ENCODE measurements around the gene PLXDC2. TPM values are rescaled to one million over a fixed set of nuclear protein-coding genes. Genes with fewer than 3 reads are reported as not detected.

PLXDC2 gene
- total RNA-seq, 1 donor from 2014 or later = 79.2 TPM

DNA sequence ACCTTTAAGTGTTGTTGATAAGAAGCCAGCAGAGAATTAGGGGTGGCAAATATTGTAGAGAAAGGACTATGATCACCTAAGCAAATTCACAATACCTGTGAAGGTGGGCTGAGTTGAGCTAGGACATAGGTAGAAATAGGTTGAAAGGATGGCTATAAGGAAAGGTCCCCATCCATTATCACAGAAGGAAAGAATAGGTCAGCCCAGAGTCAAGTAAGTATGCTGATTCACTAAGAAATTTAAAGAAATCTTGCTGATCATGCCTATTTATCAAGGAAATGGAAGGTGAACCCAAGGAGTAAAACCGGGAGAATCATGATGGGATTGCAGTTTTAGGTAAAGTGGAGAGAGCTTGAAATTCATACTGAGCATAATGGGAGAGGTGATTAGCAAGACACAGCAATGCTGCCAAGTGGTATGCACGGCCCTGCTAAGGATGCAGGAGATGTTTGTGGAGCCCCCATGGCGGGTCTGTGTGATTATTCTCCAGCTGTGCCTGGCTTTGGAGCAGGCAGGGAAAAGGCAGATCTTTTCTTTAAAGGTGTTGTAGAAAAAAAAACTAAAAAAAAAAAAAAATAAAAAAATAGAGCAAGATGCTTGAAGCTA lies 399.4 kb downstream of the PLXDC2 start:
- Mint-ChIP-seq H3K4me3 (no peak overlapping the region), H3K27ac (peak overlapping the region; percentile 58), H3K4me1 (ENCODE audit: unreplicated experiment) (peaks cover 9% of the 10 kb centered on the region), H3K36me3 (peaks cover 21% of the 10 kb centered on the region), H3K9me3 (no peaks in the 10 kb centered on the region), H3K27me3 (no peaks in the 10 kb centered on the region)
- no peak for DNase-seq (ENCODE audit: extremely low spot score, unreplicated experiment)
- TF ChIP-seq CTCF (conservative IDR thresholded peaks at IDR 0.05) = no peak

DNA sequence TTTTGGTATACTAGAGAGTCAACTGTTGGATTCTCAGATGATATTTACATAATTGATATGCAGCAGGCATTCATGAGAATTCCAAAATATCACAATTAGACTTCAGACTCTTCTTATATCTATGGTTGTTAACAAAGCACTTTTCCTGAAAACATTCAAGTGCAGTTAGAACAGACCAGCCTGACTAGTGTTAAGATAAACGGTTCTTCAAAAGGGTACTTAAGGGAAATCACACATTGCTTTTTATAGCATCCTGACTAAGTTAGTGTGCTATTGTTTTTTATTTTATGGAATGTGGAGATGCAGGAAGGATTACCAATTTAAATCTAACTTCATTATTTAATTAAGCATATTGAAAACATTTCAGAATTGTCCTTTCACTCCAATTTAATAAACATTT lies 405.1 kb downstream of the PLXDC2 start:
- H3K27me3 Mint-ChIP-seq = no peaks in the 10 kb centered on the region
- peaks cover 13% of the 10 kb centered on the region for H3K4me1 Mint-ChIP-seq (ENCODE audit: unreplicated experiment)
- no peak for DNase-seq (ENCODE audit: extremely low spot score, unreplicated experiment)
- peaks cover 12% of the 10 kb centered on the region for H3K36me3 Mint-ChIP-seq
- H3K4me3 Mint-ChIP-seq = no peak overlapping the region
- no peak for TF ChIP-seq CTCF (conservative IDR thresholded peaks at IDR 0.05)
- H3K9me3 Mint-ChIP-seq = no peaks in the 10 kb centered on the region
- no peak overlapping the region for H3K27ac Mint-ChIP-seq

- DNase-seq (ENCODE audit: extremely low spot score, unreplicated experiment) = no peak
- Mint-ChIP-seq H3K27me3 (no peaks in the 10 kb centered on the region), H3K9me3 (peaks cover 6% of the 10 kb centered on the region), H3K4me3 (no peak overlapping the region), H3K36me3 (peaks cover 18% of the 10 kb centered on the region), H3K27ac (peak overlapping the region; percentile 12), H3K4me1 (ENCODE audit: unreplicated experiment) (peaks cover 5% of the 10 kb centered on the region)
- no peak for TF ChIP-seq CTCF (conservative IDR thresholded peaks at IDR 0.05)
Measured at GRCh38 chr10:20228729-20229128, 412.5 kb downstream of the PLXDC2 start.

- Mint-ChIP-seq H3K4me1 (ENCODE audit: unreplicated experiment) (peaks cover 5% of the 10 kb centered on the region), H3K36me3 (peaks cover 15% of the 10 kb centered on the region), H3K27ac (no peak overlapping the region), H3K4me3 (no peak overlapping the region), H3K27me3 (no peaks in the 10 kb centered on the region), H3K9me3 (peaks cover 6% of the 10 kb centered on the region)
- TF ChIP-seq CTCF (conservative IDR thresholded peaks at IDR 0.05) = no peak
- DNase-seq (ENCODE audit: extremely low spot score, unreplicated experiment) = no peak
Measured at GRCh38 chr10:20232079-20232705, 416.0 kb downstream of the PLXDC2 start.

DNA sequence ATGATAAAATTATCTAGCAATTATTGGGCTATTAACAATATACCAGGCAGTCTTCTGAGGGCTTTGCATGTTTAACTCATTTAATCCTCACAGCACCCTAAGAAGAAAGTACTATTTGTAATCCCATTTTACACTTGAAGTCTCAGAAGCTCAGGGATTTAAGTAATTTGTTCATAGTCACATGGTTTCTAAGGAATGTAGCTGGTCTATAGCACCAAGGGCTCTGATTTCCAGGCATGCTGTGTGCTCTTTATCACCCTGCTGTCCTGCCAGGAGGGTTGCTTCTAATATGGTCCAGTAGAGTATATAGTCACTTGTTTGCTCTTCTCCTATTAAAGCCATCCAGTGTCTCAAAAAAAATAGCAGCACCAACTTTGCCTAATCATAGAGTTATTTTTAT lies 417.2 kb downstream of the PLXDC2 start:
- Mint-ChIP-seq H3K4me1 (ENCODE audit: unreplicated experiment) (peaks cover 5% of the 10 kb centered on the region), H3K4me3 (no peak overlapping the region), H3K36me3 (peaks cover 7% of the 10 kb centered on the region), H3K27me3 (no peaks in the 10 kb centered on the region), H3K9me3 (peaks cover 6% of the 10 kb centered on the region), H3K27ac (no peak overlapping the region)
- TF ChIP-seq CTCF (conservative IDR thresholded peaks at IDR 0.05) = no peak
- no peak for DNase-seq (ENCODE audit: extremely low spot score, unreplicated experiment)
